Fibroblast of lung (primary cell): ENCODE measurements around the gene ZFPM1.
A peak's percentile ranks its signal among the peaks of the same experiment; 100 is the strongest.

ENCODE experiments used
- EZH2 ChIP-seq: IDR thresholded peaks from 2 replicates; pipeline ENCODE4 v1.5.1; 2012; ENCODE audit warnings: low read length, control low read depth, mild to moderate bottlenecking; ENCODE audit errors: missing control alignments
- TF ChIP-seq, protein P1 (sequence below), 2 donors: IDR thresholded peaks in 1 of 2; conservative IDR thresholded peaks in 1 of 2; 1 replicate in 1 of 2; 2 replicates in 1 of 2; pipeline ENCODE4 v1.5.1; 2011 to 2012; ENCODE audit warnings: low read length in 2 of 2, control low read depth in 1 of 2, inconsistent platforms in 1 of 2, low read depth in 1 of 2, mild to moderate bottlenecking in 1 of 2

DNA sequence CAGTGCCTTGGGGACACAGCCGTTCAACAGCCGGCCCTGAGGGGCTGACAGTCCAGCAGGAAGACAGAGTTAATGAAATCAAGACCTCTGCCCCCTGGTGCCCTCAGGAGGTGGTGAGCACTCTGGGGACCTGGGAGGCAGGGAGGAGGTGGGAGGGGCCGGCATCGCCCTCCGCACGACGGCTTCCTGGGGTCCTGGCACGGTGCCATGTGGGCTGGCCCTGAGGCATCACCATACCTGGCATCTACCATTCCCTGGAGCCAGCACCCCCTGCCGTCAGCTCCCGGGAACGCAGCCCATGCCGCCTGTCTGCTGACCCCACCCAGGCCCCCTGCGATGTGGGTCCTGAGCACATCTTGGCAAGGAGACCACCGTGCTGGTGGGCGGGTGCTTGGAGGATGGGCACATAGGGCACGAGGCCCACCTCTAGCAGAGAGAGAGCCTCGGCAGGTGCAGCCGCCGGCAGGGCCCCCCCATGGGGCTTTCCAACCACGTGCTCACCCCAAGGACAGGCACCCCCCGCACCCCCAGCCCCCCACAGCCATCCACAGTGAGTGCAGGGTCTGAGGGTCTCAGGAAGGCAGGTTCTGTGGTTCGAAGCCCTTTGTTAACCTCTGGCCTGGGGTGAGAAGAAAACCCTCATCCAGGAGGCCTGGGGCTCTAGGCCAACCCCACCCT is 52.5 kb downstream of the ZFPM1 start:
- TF ChIP-seq, protein P1, sequence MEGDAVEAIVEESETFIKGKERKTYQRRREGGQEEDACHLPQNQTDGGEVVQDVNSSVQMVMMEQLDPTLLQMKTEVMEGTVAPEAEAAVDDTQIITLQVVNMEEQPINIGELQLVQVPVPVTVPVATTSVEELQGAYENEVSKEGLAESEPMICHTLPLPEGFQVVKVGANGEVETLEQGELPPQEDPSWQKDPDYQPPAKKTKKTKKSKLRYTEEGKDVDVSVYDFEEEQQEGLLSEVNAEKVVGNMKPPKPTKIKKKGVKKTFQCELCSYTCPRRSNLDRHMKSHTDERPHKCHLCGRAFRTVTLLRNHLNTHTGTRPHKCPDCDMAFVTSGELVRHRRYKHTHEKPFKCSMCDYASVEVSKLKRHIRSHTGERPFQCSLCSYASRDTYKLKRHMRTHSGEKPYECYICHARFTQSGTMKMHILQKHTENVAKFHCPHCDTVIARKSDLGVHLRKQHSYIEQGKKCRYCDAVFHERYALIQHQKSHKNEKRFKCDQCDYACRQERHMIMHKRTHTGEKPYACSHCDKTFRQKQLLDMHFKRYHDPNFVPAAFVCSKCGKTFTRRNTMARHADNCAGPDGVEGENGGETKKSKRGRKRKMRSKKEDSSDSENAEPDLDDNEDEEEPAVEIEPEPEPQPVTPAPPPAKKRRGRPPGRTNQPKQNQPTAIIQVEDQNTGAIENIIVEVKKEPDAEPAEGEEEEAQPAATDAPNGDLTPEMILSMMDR (conservative IDR thresholded peaks at IDR 0.05 in 1 of 2, IDR thresholded peaks at IDR 0.05 in 1 of 2; ENCODE audit: low read depth in 1 of 2, low read length in 2 of 2) = peak in 1 of 2 donors; percentile 25
- TF ChIP-seq EZH2 = no peak
